HCT116 (cell line): ENCODE results near the gene SLC41A1. TPM values are rescaled to one million over a fixed set of nuclear protein-coding genes. Genes with fewer than 3 reads are reported as not detected.

Experiments used
- ATAC-seq: fragments of 200-7000 bp; cut with Tn5 transposase; 2 replicates; pipeline ENCODE4 v1.9.1; 2020; ENCODE audit warnings: mild to moderate bottlenecking, moderate library complexity
- BruUV-seq: library from RNA; stranded (reverse); fragments of 400-500 nt; replicated peaks from 2 replicates; lab custom pipeline; 2021; lab: Mats Ljungman, UMichigan
- CTCF ChIA-PET: fragments of 300-600 bp; sonication (Branson Sonifier 250); formaldehyde crosslinking; loops from one replicate; lab custom pipeline; 2021; ENCODE audit warnings: antibody characterized with exemption; lab: Charles Lee
- POLR2A ChIA-PET: fragments of 300-600, 350-600 bp; sonication (Branson Sonifier 250); formaldehyde crosslinking; loops from one replicate; lab custom pipeline; 2021; ENCODE audit warnings: antibody characterized with exemption; lab: Charles Lee
- RAD21 ChIA-PET, 2 experiments: fragments of 300-600 bp; sonication (Branson Sonifier 250); formaldehyde crosslinking; loops; one replicate each; lab custom pipeline; 2023; ENCODE audit warnings: low total read pairs in 2 of 2; ENCODE audit not compliant: uncharacterized antibody in 2 of 2, unreplicated experiment in 2 of 2, low non-redundant PET in 1 of 2; lab: Charles Lee
- DNase-seq: peaks from one replicate; pipeline ENCODE4 v3.0.0-alpha.2; 2010; ENCODE audit warnings: low read depth, low spot score
- H2AFZ ChIP-seq: fragments of 200-600 bp; shearing (Covaris generic), sonication (generic); 2 replicates; pipeline ENCODE4 v1.6.1; 2017; ENCODE audit warnings: low read depth, mixed run types, mixed read lengths, antibody characterized with exemption, low read length; ENCODE audit not compliant: poor library complexity, severe bottlenecking
- H3K27ac ChIP-seq: 2 replicates; pipeline ENCODE4 v1.5.1; 2012; ENCODE audit warnings: low read depth, low read length
- H3K27me3 ChIP-seq: fragments of 200-600 bp; sonication (generic); 2 replicates; pipeline ENCODE4 v1.6.1; 2016; ENCODE audit warnings: mixed run types, low read length, mixed read lengths; ENCODE audit not compliant: insufficient read depth
- H3K36me3 ChIP-seq, 2 experiments: fragments of 200-500 bp in 1 of 2; fragments of 200-600 bp in 1 of 2; sonication (Bioruptor generic) in 1 of 2; sonication (generic) in 1 of 2; 2 replicates each; pipeline versions ENCODE4 v1.5.1 to v1.6.1; 2014 to 2016; ENCODE audit warnings: low read length in 2 of 2, inconsistent platforms in 1 of 2, mixed read lengths in 1 of 2, mixed run types in 1 of 2; ENCODE audit not compliant: insufficient read depth in 2 of 2, control insufficient read depth in 1 of 2
- H3K4me1 ChIP-seq, 2 experiments: fragments of 200-600 bp in 1 of 2; sonication (generic) in 1 of 2; 2 replicates each; pipeline versions ENCODE4 v1.5.1 to v1.6.1; 2012 to 2017; ENCODE audit warnings: low read length in 2 of 2, inconsistent platforms in 1 of 2, mild to moderate bottlenecking in 1 of 2, mixed read lengths in 1 of 2, mixed run types in 1 of 2, moderate library complexity in 1 of 2; ENCODE audit not compliant: insufficient read depth in 2 of 2, control insufficient read depth in 1 of 2
- H3K4me2 ChIP-seq: fragments of 200-600 bp; sonication (generic); 2 replicates; pipeline ENCODE4 v1.6.1; 2017; ENCODE audit warnings: mixed run types, low read length, mixed read lengths
- H3K4me3 ChIP-seq, 2 experiments: fragments of 200-600 bp in 1 of 2; sonication (generic) in 1 of 2; replicated peaks in 1 of 2; 2 replicates each; pipeline ENCODE4 v1.5.1; 2011 to 2016; ENCODE audit warnings: low read length in 2 of 2, control low read depth in 1 of 2, low read depth in 1 of 2, mild to moderate bottlenecking in 1 of 2, mixed read lengths in 1 of 2, mixed run types in 1 of 2
- H3K79me2 ChIP-seq: fragments of 200-600 bp; sonication (generic); 2 replicates; pipeline ENCODE4 v1.6.1; 2017; ENCODE audit warnings: mild to moderate bottlenecking, mixed run types, low read length, moderate library complexity, mixed read lengths; ENCODE audit not compliant: insufficient read depth
- H3K9ac ChIP-seq: fragments of 200-600 bp; sonication (generic); 2 replicates; pipeline ENCODE4 v1.6.1; 2016; ENCODE audit warnings: low read length, mixed read lengths
- H3K9me2 ChIP-seq: fragments of 200-600 bp; sonication (generic), shearing (Covaris generic); 2 replicates; pipeline ENCODE4 v1.6.1; 2017; ENCODE audit warnings: mixed run types, mild to moderate bottlenecking, moderate library complexity; ENCODE audit not compliant: insufficient read depth
- H3K9me3 ChIP-seq, 2 experiments: fragments of 200-500 bp in 1 of 2; fragments of 200-600 bp in 1 of 2; sonication (Bioruptor generic) in 1 of 2; sonication (generic) in 1 of 2; 2 replicates each; pipeline ENCODE4 v1.6.1; 2014 to 2017; ENCODE audit warnings: low read length in 2 of 2, mixed read lengths in 2 of 2, inconsistent platforms in 1 of 2, low read depth in 1 of 2, mild to moderate bottlenecking in 1 of 2, mixed run types in 1 of 2, moderate library complexity in 1 of 2; ENCODE audit not compliant: control insufficient read depth in 1 of 2, insufficient read depth in 1 of 2
- H4K20me1 ChIP-seq: fragments of 200-600 bp; sonication (generic), shearing (Covaris generic); 2 replicates; pipeline ENCODE4 v1.6.1; 2017; ENCODE audit warnings: mixed run types, mild to moderate bottlenecking, moderate library complexity; ENCODE audit not compliant: insufficient read depth
- ATF3 ChIP-seq: IDR thresholded peaks from 2 replicates; pipeline ENCODE4 v1.6.1; 2012
- CBX3 ChIP-seq: IDR thresholded peaks from 2 replicates; pipeline ENCODE4 v1.6.1; 2012; ENCODE audit warnings: low read depth
- CTCF ChIP-seq, 3 experiments: fragments of 200-600 bp in 1 of 3; sonication (generic) in 1 of 3; IDR thresholded peaks in 2 of 3; conservative IDR thresholded peaks in 1 of 3; 2 replicates each; pipeline ENCODE4 v1.5.1; 2012 to 2017; ENCODE audit warnings: low read depth in 2 of 3, low read length in 2 of 3, antibody characterized with exemption in 1 of 3, borderline replicate concordance in 1 of 3, control low read depth in 1 of 3, mild to moderate bottlenecking in 1 of 3, mixed read lengths in 1 of 3, mixed run types in 1 of 3, moderate library complexity in 1 of 3; ENCODE audit not compliant: insufficient read depth in 1 of 3
- EGR1 ChIP-seq: IDR thresholded peaks from 2 replicates; pipeline ENCODE4 v1.6.1; 2012; ENCODE audit warnings: low read depth
- EZH2 ChIP-seq: fragments of 200-600 bp; sonication (generic); IDR thresholded peaks from 2 replicates; pipeline ENCODE4 v1.6.1; 2017; ENCODE audit warnings: antibody characterized with exemption, mixed run types
- EZH2phosphoT487 ChIP-seq: fragments of 200-600 bp; IDR thresholded peaks from 2 replicates; pipeline ENCODE4 v1.6.1; 2018; ENCODE audit warnings: antibody characterized with exemption, borderline replicate concordance
- FOSL1 ChIP-seq: IDR thresholded peaks from 2 replicates; pipeline ENCODE4 v1.6.1; 2012; ENCODE audit warnings: low read depth
- JUND ChIP-seq: IDR thresholded peaks from 2 replicates; pipeline ENCODE4 v1.6.1; 2012
- MAX ChIP-seq: IDR thresholded peaks from 2 replicates; pipeline ENCODE4 v1.6.1; 2012
- POLR2AphosphoS5 ChIP-seq: IDR thresholded peaks from 2 replicates; pipeline ENCODE4 v1.6.1; 2011; ENCODE audit warnings: mild to moderate bottlenecking, low read depth, low read length, moderate library complexity
- RAD21 ChIP-seq: IDR thresholded peaks from 2 replicates; pipeline ENCODE4 v1.6.1; 2012; ENCODE audit warnings: low read depth, mild to moderate bottlenecking
- SRF ChIP-seq: IDR thresholded peaks from 2 replicates; pipeline ENCODE4 v1.6.1; 2012; ENCODE audit warnings: low read depth
- TCF7L2 ChIP-seq: IDR thresholded peaks from 2 replicates; pipeline ENCODE4 v1.7.0; 2011; ENCODE audit warnings: borderline replicate concordance, inconsistent platforms; ENCODE audit not compliant: insufficient read depth, insufficient read length; ENCODE audit errors: extremely low read depth
- YY1 ChIP-seq: IDR thresholded peaks from 2 replicates; pipeline ENCODE4 v1.6.1; 2011; ENCODE audit warnings: low read length, low read depth, moderate library complexity, mild to moderate bottlenecking; ENCODE audit not compliant: insufficient replicate concordance; ENCODE audit errors: extremely low read depth
- ZBTB33 ChIP-seq: IDR thresholded peaks from 2 replicates; pipeline ENCODE4 v1.6.1; 2011; ENCODE audit warnings: mild to moderate bottlenecking, low read length, moderate library complexity; ENCODE audit not compliant: insufficient replicate concordance; ENCODE audit errors: extremely low read depth
- ZNF274 ChIP-seq: fragments of 200-500 bp; sonication (Bioruptor generic); IDR thresholded peaks from 2 replicates; pipeline ENCODE4 v1.6.1; 2014; ENCODE audit warnings: mild to moderate bottlenecking, low read depth, low read length, inconsistent platforms
- intact Hi-C: fragments of 100-400 bp; cut with micrococcal nuclease; formaldehyde crosslinking; loops from 2 replicates; pipeline ENCODE4 v1.10.0; 2022
- total RNA-seq: library from RNA; stranded (reverse); gene quantifications from one replicate; pipeline ENCODE4 v1.2.1, GENCODE V29; 2021; ENCODE audit not compliant: unreplicated experiment

Gene SLC41A1
- total RNA-seq, 1 experiment from 2014 or later = 35.9 TPM

- ChIA-PET POLR2A (no interaction called here), CTCF (no interaction called here), RAD21 (no interaction called here)
- intact Hi-C loops = no loop called here
- Histone ChIP-seq H3K4me2 (no peak overlapping the region), H3K9ac (no peak overlapping the region), H3K4me3 (no peak overlapping the region), H3K27ac (no peak overlapping the region), H3K4me1 (peaks cover 15 to 27% of the 10 kb centered on the region in 2 experiments), H3K9me2 (no peaks in the 10 kb centered on the region), H4K20me1 (peaks cover 24% of the 10 kb centered on the region; the same call in 1 of the 2 replicates), H3K27me3 (no peaks in the 10 kb centered on the region), H3K9me3 (no peaks in the 10 kb centered on the region), H3K79me2 (peaks cover 97% of the 10 kb centered on the region), H2AFZ (no peak overlapping the region), H3K36me3 (peaks cover 0 to 4% of the 10 kb centered on the region in 2 experiments; a peak in 1 of 4 replicates)
- no TSS peak for BruUV-seq
- TF ChIP-seq POLR2AphosphoS5 (no peak), ZNF274 (no peak), CTCF (IDR thresholded peaks at IDR 0.05 in 2 of 3, conservative IDR thresholded peaks at IDR 0.05 in 1 of 3; ENCODE audit: borderline replicate concordance in 1 of 3, insufficient read depth in 1 of 3, low read depth in 2 of 3, low read length in 2 of 3) (no peak), TCF7L2 (no peak), ATF3 (no peak), EZH2 (no peak), CBX3 (no peak), JUND (no peak), EZH2phosphoT487 (no peak), MAX (no peak), RAD21 (no peak), EGR1 (no peak), SRF (no peak), YY1 (no peak), ZBTB33 (no peak), FOSL1 (no peak)
- ATAC-seq = no peak
- no peak for DNase-seq
These were observed 69.0 kb downstream of the SLC41A1 start for GRCh38 chr1:205743977-205744376.
